HG03442 (cell line): ENCODE data around the gene TERT.

ENCODE experiments used
- ATAC-seq: cut with Tn5 transposase; IDR thresholded peaks from one replicate; pipeline ENCODE4 v1.9.1; 2021; ENCODE audit warnings: mild to moderate bottlenecking, moderate library complexity; ENCODE audit not compliant: unreplicated experiment

Gene TERT

DNA sequence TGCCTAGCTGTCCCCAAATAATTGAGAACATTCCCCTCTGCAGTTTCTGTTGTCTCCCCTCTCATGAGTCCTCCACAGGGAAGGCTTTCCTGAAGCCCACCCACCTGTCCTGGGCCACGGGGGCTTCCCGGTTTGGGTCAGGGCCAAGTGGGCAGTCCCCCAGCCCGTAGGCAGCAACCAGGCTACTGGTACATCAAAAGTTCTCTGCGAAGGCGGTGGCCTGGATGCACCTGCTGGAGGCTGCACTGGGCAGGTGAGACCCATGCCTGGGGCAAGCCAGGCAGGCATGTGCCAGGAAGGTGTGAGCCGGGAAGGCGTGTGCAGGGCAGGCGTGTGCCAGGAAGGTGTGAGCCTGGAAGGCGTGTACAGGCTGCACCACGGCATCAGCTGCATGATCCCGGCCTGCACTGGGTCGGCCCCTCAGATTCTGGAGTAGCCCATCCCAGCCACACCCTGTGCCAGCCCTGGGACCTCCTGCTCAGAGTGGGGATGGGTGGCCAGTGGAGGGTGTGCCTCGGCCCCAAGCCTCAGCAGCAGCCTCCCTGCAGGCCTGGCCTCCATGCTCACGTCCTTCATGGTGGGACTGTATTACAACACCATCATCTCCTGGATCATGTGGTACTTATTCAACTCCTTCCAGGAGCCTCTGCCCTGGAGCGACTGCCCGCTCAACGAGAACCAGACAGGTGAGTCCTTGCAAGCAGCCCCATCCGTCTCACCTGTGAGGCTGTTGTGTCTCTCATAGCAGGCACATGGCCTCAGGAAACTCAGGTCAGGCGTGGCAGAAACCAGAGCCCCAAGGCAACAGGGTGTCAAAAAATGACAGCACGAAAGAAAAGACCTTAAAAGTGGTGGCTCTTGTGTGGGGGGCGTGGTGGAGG lies 84.7 kb downstream of the TERT start:
- ATAC-seq: no peak

DNA sequence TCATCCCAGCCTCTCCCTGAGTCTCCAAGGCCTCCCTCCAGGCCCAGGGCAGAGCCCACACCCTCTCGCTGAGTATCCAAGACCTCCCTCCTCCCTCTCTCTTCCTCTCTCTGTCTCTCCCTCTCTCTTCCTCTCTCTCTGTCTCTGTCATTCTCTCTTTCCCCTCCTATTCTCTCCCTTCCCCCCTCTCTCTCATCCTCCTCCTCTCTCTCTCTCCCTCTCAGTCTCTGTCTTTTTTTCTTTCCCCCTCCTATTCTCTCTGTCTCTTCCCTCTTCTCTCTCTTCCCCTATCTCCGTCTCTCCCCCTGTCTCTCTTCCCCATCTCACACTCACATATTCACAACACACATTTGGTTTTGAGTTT lies 85.4 kb downstream of the TERT start:
- ATAC-seq: no peak

DNA sequence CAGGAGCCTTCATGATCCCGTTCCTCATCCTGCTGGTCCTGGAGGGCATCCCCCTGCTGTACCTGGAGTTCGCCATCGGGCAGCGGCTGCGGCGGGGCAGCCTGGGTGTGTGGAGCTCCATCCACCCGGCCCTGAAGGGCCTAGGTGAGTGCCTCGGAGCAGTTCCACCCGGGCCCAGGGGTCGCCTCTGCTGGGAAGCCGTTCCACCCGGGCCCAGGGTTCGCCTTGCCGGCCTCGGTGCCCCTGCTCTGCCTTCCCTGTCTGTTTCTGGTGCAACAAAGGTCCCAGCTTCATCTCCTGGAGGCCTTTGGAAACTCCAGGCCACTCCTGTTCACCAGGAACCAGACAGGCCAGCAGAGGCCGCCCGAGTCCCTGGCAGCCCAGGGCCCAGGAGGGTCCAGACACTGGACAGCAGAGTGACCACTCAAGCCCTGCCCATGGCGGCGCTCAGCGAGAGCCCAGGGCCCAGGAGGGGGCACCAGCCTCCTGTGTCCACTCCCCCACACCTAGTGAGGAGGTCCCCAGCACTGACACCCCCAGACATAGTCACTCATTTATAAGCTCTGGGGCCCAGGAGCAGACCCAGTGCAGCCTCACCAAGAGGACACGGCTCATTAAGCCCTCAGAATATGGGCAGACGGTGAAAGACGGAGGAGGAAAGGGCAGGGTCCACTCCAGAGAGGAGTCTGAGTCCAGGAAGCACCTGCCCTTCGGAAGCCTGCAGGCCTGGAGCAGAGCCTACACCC lies 86.0 kb downstream of the TERT start:
- no peak for ATAC-seq

DNA sequence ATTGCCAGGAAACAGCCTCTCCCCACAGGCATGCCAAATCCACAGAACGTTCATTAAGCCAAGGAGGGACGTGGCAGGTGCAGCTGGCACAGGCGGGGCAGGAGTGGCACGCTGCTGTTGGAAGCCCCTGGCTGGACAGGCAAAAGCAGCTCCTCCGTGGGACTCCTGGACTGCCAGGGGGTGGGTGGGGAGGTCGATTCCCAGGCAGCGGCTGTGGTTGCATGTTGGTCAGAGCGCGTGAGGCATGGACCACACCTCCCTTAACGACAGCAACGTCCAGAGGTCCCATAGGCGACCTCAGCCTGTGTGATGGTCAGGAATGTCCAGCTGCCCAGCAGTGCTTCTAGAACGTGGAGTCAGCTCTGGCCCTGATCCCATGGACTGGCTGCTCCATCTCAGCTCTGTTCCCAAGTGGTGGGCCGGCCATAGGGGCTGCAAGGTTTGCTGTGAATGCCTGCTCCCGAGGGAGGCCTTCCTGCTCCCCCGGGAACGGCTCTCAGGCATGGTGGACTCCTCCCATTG lies 86.6 kb downstream of the TERT start:
- no peak for ATAC-seq

DNA sequence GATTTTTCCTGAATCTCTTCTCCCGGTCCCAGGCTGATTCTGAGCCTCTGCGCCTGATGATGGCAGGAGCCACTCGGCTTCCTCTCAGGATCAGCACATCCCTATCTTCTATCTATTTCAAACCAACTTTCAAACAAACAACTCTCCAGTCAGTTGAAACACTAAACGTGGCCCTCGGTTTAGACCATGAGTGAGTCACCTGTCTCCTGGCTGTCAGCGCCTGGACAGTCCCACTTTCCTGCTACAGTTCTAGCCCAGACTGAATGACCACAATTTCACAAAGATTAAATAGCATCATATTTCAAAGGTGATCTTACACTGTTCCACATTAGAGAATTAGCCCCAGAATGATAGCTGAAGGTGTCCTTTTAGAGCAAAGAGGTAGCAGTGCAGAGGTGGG lies 87.3 kb downstream of the TERT start:
- no peak for ATAC-seq

- ATAC-seq: no peak
These were observed 88.1 kb downstream of the TERT start for GRCh38 chr5:1206521-1207412.

DNA sequence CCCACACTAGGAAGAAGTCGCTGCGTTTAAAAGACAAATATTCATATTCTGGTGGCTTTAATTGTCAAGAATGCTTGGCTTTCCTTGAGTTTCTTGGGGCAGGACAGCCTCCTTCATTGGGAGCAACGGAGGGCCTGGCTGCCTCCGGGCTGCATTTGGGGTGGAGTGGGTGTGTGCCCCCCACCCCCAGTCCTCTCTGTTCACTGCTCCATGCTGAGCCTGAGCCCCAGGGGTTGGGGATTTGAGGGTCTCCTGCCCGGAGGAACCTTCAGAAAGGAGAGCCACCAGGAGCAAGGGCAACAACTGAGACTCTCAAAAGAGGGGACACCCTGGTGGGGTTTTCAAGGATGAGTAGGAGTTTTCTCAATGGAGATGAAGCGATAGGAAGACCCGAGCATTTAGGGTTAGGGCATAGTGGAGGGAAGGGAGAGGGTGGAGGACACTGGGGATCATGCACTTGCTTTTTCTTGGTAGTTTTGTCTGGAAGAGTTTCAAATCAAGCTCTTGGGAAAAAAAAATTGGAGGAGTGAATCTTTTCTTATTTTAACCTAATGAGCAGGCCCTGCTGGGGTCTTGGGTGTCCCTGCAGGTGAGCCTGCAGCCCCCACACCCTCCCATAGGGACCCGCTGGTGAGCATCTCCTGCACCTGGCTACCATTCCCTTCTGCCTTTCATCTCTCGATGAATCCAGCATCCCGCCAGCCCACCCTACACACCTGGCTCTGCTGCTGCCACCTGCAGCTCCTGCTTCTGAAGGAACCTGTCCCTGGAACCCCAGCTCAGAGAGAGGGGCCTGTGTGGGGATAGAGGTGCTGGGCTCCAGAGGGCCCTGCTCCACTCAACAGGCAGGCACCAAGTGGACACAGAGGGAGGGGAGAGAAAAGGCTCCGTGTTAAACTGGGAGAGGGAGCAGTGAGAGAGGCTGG lies 89.3 kb downstream of the TERT start:
- no peak for ATAC-seq

- ATAC-seq: no peak
These were observed 90.1 kb downstream of the TERT start for GRCh38 chr5:1204693-1205242.

GRCh38 chr5:1203968-1204692 lies 90.7 kb downstream of the TERT start:
- no peak for ATAC-seq

- no peak for ATAC-seq
These were observed 91.4 kb downstream of the TERT start for GRCh38 chr5:1203311-1203967.
